DND-41 (cell line): Measurements from ENCODE around the gene PLAC9.

ENCODE experiments used
- EZH2 ChIP-seq: IDR thresholded peaks from 3 replicates; pipeline ENCODE4 v1.6.1; 2012; ENCODE audit warnings: borderline replicate concordance, low read depth, mild to moderate bottlenecking, moderate library complexity, low read length, inconsistent platforms; ENCODE audit not compliant: severe bottlenecking
- TF ChIP-seq, protein P1 (sequence below): IDR thresholded peaks from 2 replicates; pipeline ENCODE4 v1.5.1; 2012; ENCODE audit warnings: borderline replicate concordance, low read length, moderate library complexity, mild to moderate bottlenecking; ENCODE audit not compliant: poor library complexity, severe bottlenecking; ENCODE audit errors: extremely low read depth

DNA sequence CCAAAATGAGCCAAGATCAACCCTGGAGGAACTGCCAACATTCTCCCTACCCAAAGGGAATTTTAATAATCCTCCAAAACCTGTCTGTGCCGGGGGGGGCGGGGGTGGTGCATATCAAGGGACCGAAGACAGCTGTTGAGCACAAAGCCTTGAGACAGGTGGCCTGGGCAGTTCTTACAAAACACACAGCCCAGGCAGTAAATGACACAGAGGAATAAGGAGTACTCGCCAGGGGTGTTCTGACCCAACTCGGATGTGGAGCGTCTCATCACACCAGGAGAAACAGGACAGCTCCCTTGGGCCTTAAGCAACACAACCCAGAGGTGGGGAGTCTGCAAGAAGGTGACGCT, 35.6 kb downstream of the PLAC9 start:
- TF ChIP-seq, protein P1, sequence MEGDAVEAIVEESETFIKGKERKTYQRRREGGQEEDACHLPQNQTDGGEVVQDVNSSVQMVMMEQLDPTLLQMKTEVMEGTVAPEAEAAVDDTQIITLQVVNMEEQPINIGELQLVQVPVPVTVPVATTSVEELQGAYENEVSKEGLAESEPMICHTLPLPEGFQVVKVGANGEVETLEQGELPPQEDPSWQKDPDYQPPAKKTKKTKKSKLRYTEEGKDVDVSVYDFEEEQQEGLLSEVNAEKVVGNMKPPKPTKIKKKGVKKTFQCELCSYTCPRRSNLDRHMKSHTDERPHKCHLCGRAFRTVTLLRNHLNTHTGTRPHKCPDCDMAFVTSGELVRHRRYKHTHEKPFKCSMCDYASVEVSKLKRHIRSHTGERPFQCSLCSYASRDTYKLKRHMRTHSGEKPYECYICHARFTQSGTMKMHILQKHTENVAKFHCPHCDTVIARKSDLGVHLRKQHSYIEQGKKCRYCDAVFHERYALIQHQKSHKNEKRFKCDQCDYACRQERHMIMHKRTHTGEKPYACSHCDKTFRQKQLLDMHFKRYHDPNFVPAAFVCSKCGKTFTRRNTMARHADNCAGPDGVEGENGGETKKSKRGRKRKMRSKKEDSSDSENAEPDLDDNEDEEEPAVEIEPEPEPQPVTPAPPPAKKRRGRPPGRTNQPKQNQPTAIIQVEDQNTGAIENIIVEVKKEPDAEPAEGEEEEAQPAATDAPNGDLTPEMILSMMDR = no peak
- TF ChIP-seq EZH2 = no peak
